Omental fat pad (tissue), 4 donors: Measurements from ENCODE around the gene TINCR. TPM values are rescaled to one million over a fixed set of nuclear protein-coding genes. Genes with fewer than 3 reads are reported as not detected.

ENCODE experiments used
- ATAC-seq: fragments of 150-250 bp; one replicate; pipeline ENCODE4 v1.9.1; 2016; ENCODE audit warnings: mild to moderate bottlenecking, moderate library complexity; ENCODE audit not compliant: low FRiP score
- DNase-seq: peaks from one replicate; pipeline ENCODE4 v3.0.0-alpha.2; 2019; ENCODE audit warnings: low spot score
- CTCF ChIP-seq, 3 donors: fragments of 450-650 bp; IDR thresholded peaks; one replicate each; pipeline ENCODE4 v1.5.1; 2016 to 2017; ENCODE audit warnings: antibody characterized with exemption in 3 of 3, mild to moderate bottlenecking in 3 of 3, moderate library complexity in 2 of 3
- total RNA-seq, 4 donors: library from RNA; depleted of rRNA; stranded (reverse); fragments of >200 nt; gene quantifications; one replicate each; pipeline ENCODE4 v1.1.0, GENCODE V29; 2016

The TINCR gene
- total RNA-seq, 4 donors from 2014 or later, result 1.7 to 8.6 (median 1.8) TPM; not detected in 1

DNA sequence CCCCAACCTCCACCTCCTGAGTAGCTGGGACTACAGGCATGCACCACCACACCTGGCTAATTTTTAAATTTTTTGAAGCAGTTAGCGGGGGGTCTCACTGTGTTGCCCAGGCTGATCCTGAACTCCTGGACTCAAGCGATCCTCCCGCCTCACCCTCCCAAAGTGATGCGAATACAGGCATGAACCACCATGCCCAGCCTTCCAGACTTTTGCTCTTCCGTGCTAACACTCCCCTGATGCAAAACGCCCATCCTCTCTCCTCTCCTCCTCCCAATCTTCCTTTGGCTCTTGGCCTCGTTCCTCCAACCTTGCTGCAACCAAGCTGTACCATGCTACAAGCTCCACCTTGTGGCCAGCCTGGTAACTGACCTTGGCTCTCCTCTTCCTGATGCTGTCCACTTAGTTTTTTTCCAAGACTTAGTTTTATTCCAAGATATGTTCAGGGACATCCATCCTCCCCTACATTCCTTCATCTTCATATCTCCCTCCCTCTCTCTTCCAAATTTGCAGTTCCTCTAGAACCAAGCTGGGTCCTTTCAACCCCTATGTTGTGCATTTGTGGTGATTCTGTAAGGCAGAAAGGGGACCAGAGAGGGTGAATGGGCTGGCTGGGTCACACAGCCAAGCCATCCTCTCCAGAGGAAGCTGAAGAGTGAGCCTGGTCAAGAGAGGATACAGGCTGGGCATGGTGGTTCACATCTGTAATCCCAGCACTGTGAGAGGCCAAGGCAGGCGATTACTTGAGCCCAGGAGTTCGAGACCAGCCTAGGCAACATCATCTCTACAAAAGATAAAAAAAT lies 32.8 kb downstream of the TINCR start:
- no peak for TF ChIP-seq CTCF (IDR thresholded peaks at IDR 0.05)
- no peak for ATAC-seq
- DNase-seq, result no peak

DNA sequence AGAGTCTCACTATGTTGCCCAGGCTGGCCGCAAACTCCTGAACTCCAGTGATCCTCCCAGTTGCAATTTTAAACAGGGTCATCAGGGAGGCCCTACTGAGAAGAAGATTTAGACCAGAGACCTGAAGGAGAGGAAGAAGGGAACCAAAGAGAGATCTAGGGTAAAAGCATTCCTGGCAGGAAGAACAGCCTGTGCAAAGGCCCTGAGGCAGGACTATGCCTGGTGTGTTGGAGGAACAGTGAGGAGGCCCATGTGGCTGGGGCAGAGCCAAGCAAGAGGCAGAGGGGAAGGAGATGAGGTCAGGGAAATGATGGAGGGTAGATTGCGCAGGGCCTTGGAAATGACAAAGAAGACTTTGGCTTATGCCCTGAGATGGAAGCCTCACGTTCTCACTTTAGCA lies 34.5 kb downstream of the TINCR start:
- ATAC-seq (no peak), DNase-seq (no peak)
- TF ChIP-seq CTCF (IDR thresholded peaks at IDR 0.05), result no peak

- DNase-seq (no peak), ATAC-seq (no peak)
- no peak for TF ChIP-seq CTCF (IDR thresholded peaks at IDR 0.05)
Measured at GRCh38 chr19:5530701-5531100, 37.1 kb downstream of the TINCR start.

DNA sequence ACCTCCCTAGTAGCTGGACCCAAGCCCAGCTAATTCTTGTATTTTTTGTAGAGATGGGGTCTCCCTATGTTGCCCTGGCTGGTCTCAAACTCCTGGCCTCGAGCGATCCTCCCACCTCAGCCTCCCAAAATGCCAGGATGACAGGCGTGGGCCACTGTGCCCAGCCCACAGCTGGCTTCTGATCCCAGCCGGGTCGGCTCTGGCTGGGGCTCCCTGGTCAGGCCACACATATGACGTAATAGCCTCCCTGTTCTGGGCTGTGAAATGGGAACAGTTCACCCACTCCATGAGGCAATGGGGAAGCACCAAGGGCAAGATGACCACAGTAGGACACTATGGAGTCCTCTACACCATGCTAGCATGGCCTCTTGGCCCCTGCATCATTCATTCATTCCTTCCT lies 41.1 kb downstream of the TINCR start:
- no peak for ATAC-seq
- no peak for TF ChIP-seq CTCF (IDR thresholded peaks at IDR 0.05)
- DNase-seq, result no peak

DNA sequence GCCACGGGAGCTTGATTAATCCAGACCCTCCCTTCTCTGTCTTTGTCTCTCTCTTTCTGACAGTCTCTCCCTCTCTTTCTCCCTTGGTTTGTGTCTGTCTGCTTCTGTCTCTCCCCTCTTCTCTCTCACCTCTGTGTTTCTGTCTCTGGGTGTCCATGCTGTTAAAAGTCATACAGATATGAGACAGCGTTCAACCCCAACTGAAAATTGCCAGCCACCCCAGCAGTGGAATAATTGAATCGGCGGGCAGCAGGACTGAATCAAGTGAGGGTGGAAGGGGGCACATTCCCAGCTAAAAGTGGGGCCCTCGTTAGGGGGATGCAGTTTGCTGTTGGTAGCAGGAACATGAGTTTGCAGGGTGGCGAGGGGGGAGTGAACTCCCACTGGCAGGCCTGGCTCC lies 43.7 kb downstream of the TINCR start:
- no peak for DNase-seq
- no peak for ATAC-seq
- no peak for TF ChIP-seq CTCF (IDR thresholded peaks at IDR 0.05)

DNA sequence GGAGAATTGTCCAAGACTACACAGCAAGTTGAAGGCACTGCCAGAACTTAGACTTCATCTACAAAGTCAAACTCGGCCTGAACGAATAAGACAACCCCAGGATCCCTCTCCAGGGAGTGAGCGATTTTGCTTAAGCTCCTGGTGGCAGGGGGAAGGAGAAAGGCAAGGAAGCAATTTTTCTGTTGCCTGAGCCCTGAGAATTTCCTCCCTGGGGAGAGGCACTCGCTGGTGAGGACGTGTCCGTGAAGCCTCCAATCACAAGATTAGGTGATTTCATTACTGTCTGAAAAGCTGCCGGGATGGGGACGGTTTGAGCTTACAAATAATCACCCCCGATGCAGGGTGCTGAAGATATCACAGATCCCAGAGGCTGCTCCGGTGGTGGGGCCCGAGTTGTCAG lies 45.6 kb downstream of the TINCR start:
- DNase-seq, result no peak
- TF ChIP-seq CTCF (IDR thresholded peaks at IDR 0.05), result no peak
- no peak for ATAC-seq

- DNase-seq (no peak), ATAC-seq (no peak)
- TF ChIP-seq CTCF (IDR thresholded peaks at IDR 0.05), result no peak
Measured at GRCh38 chr19:5520501-5520900, 47.3 kb downstream of the TINCR start.
